Testis (tissue), 2 donors: Measurements from ENCODE around the gene DNAJC10.

Experiments
- CTCF ChIP-seq, 3 experiments: fragments of 450-650 bp in 2 of 3; fragments of 200-600 bp in 1 of 3; sonication (generic) in 1 of 3; IDR thresholded peaks; one replicate each; pipeline ENCODE4 v1.5.1; 2016 to 2019; ENCODE audit warnings: antibody characterized with exemption in 3 of 3, mild to moderate bottlenecking in 2 of 3, moderate library complexity in 1 of 3
- POLR2A ChIP-seq: fragments of 450-650 bp; IDR thresholded peaks from one replicate; pipeline ENCODE4 v1.6.1; 2017; ENCODE audit warnings: antibody characterized with exemption, mild to moderate bottlenecking, moderate library complexity

GRCh38 chr2:182745061-182745460 is 29.0 kb downstream of the DNAJC10 start:
- TF ChIP-seq CTCF (IDR thresholded peaks at IDR 0.05) = no peak
- no peak for TF ChIP-seq POLR2A
